Activated T-cell treated with anti-CD3 and anti-CD28 coated beads for 1 hour (primary cell): Measurements from ENCODE around the gene CIART.
A peak's percentile ranks its signal among the peaks of the same experiment; 100 is the strongest.
"Not testable (repeated sequence)": the region's sequence is repeated elsewhere in the genome, so short reads cannot be mapped to it uniquely, and the experiment has no call there.

Experiments
- DNase-seq: peaks from one replicate; pipeline ENCODE4 v3.0.0-alpha.2; 2020; ENCODE audit warnings: low read depth

The CIART gene, protein sequence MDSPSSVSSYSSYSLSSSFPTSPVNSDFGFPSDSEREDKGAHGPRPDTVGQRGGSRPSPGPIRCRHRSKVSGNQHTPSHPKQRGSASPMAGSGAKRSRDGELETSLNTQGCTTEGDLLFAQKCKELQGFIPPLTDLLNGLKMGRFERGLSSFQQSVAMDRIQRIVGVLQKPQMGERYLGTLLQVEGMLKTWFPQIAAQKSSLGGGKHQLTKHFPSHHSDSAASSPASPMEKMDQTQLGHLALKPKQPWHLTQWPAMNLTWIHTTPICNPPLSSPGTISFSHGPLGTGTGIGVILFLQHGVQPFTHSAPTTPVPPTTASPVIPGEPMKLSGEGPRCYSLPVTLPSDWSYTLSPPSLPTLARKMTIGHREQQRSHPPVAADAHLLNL

DNA sequence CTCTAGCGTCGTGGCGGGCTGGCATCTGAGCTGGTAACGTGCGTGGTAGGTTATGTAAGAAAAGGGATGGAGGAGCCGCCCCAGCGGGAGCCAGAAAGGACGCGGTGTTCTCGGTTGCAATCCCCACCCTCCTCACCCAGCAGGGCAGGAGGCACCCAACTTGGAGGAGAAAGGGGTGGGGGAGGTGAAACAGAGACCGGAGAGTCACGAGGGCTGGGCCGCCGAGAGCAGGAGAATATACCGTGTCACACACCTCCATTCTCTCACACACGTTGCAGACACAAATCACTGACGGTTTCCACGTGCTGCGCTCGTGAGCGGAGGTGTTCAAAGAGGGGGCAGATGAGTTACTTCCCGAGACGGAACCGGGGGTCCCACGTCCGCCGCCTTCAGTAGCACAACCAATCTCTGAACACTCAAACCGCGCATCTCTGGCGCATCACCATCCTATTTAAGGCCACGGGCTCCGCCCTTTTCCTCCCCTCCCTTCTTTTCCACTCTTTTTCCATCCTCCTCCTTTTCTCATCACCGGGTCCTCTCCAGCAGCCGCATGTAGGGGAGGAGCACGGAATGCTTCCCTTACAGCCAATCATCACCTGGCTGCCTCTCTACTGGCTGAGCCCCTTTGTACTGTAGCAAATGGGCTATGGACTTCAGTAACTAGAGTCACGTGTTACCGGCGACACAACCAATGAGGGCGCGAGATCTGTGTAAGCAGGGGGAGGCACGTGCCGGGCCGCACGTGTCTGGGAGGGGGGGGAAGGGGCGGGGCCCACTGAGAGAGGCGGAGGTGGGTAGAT, at the start of gene CIART:
Gene CIART, plus strand, starts transcription at position 797 of the 800 bp plus-strand sequence. CDS start 714 bp downstream, outside the sequence.
- peak; percentile 57 for DNase-seq

GRCh38 chr1:150232921-150233320, 49.4 kb upstream of the CIART start:
- not testable (repeated sequence) for DNase-seq

DNA sequence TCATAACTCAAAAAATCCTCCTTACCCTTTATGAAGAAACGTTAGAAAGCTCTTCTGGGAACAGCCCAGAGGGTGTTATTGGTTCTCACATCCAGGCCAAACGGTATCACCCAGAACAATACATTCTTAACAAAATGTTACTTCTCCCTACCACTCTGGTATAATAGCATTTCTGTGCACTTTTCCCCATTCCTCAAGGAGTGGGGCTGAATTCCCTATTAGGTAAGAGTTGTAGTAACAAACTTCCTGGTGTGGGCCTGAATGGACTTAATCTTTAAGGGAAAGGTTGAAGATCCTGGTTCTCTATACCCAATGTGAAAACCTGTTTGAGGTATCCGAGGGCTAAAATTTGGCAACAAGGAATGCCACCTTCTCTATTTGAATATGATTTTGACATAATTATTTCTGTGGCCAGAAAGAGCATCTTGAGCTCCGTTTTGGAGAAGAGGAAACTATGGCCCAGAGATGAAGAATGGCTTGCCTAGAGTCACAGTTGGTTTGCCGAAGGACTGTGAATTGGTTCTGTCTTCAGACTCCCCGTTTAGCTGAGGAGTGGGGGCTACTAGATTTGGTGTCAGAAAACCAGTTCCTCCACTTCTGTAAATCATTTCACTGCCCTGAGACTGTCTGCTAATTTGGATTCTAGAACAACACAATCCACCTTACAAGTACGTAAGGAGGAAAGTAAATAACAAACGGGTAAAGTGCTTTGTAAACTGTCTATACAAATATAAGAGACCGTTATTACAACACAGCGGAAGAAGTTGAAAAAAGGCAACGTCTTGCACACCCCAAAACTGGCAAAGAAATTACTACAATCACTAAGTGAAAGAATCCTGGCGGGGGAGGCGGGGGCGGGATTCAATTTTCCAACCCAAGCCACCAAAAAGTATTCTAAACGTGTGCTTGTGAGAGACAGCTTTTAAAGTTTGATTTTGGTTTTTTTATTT, 48.7 kb upstream of the CIART start:
- DNase-seq: no peak

- DNase-seq: no peak
Observed at GRCh38 chr1:150234309-150234565, 48.1 kb upstream of the CIART start.

- DNase-seq: peak; percentile 81
Observed at GRCh38 chr1:150234566-150235293, 47.6 kb upstream of the CIART start.

DNA sequence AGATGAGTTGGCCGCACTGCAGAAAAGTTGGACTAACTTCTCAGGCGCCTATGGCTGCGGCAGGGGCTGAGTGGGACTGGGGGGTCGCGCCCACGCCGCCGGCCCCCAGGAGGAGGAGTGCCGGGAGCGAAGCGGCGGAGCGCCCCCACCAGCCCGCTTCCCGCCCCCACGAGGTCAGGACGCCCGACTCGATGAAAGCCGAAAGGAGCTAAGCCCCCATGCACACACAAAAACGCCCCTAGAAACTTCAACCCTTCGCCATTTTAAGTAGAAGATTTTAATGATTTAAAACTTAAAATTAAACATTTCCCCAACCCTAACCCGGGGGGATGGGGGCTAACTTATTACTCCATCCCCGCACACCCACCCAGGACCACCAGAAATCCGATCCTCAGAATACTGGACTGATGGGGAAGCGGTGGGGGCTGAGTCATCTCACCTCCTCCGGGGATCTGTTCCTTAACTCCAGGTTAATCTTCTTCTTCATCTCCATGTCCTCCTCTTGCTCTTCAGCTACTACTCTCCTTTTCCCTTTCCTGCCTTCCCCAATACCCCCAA, 47.0 kb upstream of the CIART start:
- DNase-seq: peak; percentile 24

- peak; percentile 86 for DNase-seq
Observed at GRCh38 chr1:150235852-150236613, 46.3 kb upstream of the CIART start, which contains the start of gene ANP32E. ANP32E (minus strand) TSS chr1:150236112; CDS start chr1:150235786, 326 bp downstream.

DNA sequence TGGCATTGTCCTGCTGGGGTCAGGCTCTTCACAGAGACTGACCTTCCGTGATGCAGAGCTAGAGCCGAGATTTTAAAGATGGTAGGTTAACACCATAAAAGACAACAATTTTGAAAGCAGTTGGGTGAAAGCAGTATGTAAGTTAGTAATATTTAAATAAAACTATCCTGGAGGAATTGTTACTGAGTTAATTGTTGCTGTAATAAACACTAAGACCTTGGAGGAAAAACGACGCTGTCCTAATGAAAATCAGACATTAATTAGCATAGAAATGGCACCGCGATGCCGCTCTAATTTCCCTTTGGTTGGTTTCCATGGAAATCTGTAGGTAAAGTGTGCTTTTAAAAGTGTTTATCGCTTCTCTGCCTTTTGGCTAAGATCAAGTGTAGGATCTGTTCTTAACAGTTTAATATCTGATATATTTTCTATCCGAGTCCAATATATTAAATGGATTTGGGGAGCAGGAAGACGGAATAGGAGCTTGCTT, 45.7 kb upstream of the CIART start:
- DNase-seq: no peak

GRCh38 chr1:150237176-150237575, 45.2 kb upstream of the CIART start:
- DNase-seq: not testable (repeated sequence)

DNA sequence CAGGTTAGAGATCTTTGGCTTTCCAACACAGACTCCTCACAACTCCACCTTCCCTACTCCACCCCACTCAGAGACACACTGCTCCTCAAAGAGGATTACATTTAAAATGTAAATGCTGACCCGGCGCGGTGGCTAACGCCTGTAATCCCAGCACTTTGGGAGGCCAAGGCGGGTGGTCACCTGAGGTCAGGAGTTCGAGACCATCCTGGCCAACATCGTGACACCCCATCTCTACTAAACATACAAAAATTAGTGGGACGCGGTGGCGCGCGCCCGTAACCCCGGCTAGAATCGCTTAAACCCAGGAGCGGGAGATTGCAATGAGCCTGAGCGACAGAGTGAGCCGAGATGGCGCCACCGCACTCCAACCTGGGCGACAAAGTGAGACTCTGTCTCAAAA, 44.6 kb upstream of the CIART start:
- no peak for DNase-seq

- DNase-seq: no peak
Observed at GRCh38 chr1:150243003-150243402, 39.4 kb upstream of the CIART start.

DNA sequence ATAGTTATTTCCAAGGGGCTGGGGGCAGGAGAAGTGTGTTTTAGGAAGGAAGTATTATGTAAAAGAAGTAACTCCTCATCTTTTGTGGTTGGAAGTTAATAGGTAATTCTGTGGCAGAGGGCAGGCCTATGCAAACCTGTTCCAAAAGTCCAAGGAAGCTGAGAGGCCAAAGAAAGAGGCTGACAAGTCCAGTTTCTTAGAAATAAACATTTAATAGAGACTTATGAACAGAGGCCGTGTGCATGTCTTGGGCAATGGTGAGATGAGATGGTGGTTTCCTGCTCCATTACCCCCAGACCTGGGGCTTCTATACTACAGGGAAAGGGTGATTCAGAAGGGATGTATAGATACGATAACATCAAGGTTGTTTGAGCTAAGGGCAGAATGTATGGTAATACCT, 32.4 kb upstream of the CIART start:
- no peak for DNase-seq

- DNase-seq: no peak
Observed at GRCh38 chr1:150256198-150256553, 26.2 kb upstream of the CIART start.

- no peak for DNase-seq
Observed at GRCh38 chr1:150256554-150257341, 25.6 kb upstream of the CIART start.

- no peak for DNase-seq
Observed at GRCh38 chr1:150257624-150258585, 24.4 kb upstream of the CIART start, which contains the start of gene CA14. CA14 (plus strand) TSS chr1:150257774; CDS start chr1:150258129, 355 bp downstream.

- DNase-seq: no peak
Observed at GRCh38 chr1:150259217-150259616, 23.1 kb upstream of the CIART start.

DNA sequence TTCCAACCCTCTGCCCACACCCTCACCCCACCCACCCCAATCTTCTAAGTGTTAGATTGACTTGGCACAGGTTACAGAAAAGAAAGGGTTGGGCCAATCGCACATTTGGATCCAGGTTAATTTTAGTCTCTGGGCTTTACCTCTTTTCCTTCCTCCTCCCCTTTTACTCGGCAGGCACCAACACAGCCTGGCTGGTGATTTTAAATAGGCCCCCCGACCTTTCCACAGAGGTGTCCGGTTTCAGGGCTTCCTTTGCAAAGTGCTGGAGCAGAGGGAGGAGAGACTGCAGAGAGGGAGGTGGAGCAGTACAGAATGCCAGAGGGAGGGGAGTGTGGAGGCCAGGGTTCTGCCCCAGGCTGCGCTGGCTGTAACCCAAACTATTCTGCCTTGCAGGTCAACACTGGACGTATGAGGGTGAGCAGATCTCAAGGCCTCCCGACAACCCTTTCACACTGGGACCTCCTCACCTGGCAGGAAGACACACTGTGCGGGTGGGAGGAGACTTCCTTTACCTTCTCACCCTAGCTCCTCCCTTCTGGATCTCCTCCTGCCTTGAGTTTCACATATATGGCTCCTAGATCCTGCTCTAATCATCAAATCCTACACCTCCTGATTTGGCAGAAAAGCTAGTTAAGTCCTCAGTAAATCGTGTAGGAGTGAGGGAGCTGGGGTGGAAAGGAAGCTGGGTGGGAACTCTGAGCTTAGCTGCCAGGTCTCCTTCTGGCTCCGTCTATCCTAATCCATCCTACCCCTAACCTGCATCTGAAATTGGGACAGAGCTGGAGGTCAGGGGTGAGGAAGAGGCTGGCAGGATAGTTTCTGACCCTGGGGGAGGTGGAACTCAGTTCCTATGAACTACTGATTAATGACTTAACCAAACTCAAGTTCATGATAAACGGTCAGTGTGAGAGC, 22.3 kb upstream of the CIART start:
- no peak for DNase-seq
